Memory B cell (primary cell): ENCODE measurements around the gene GOLGA6L9.
"Not testable (repeated sequence)": the region's sequence is repeated elsewhere in the genome, so short reads cannot be mapped to it uniquely, and the experiment has no call there.

ENCODE experiments used
- ATAC-seq: fragments of 150-1000 bp; cut with Tn5 transposase; 2 replicates; pipeline ENCODE4 v1.10.0; 2021; ENCODE audit warnings: low read depth, mild to moderate bottlenecking, moderate library complexity
- DNase-seq, 2 donors: peaks; one replicate each; pipeline ENCODE4 v3.0.0; 2022; ENCODE audit warnings: low spot score in 2 of 2
- H3K27ac Mint-ChIP-seq: one replicate; pipeline ENCODE4 v1.8.0; 2022; ENCODE audit warnings: mild to moderate bottlenecking, moderate library complexity, mixed read lengths
- H3K27me3 Mint-ChIP-seq: one replicate; pipeline ENCODE4 v1.8.0; 2022; ENCODE audit warnings: mixed read lengths
- H3K36me3 Mint-ChIP-seq: one replicate; pipeline ENCODE4 v1.8.0; 2022; ENCODE audit warnings: mild to moderate bottlenecking, mixed read lengths
- H3K4me1 Mint-ChIP-seq: one replicate; pipeline ENCODE4 v1.8.0; 2022; ENCODE audit warnings: mixed read lengths
- H3K4me3 Mint-ChIP-seq: one replicate; pipeline ENCODE4 v1.8.0; 2022; ENCODE audit warnings: mild to moderate bottlenecking, moderate library complexity, mixed read lengths
- H3K9me3 Mint-ChIP-seq: one replicate; pipeline ENCODE4 v1.8.0; 2022; ENCODE audit warnings: mixed read lengths

The GOLGA6L9 gene

DNA sequence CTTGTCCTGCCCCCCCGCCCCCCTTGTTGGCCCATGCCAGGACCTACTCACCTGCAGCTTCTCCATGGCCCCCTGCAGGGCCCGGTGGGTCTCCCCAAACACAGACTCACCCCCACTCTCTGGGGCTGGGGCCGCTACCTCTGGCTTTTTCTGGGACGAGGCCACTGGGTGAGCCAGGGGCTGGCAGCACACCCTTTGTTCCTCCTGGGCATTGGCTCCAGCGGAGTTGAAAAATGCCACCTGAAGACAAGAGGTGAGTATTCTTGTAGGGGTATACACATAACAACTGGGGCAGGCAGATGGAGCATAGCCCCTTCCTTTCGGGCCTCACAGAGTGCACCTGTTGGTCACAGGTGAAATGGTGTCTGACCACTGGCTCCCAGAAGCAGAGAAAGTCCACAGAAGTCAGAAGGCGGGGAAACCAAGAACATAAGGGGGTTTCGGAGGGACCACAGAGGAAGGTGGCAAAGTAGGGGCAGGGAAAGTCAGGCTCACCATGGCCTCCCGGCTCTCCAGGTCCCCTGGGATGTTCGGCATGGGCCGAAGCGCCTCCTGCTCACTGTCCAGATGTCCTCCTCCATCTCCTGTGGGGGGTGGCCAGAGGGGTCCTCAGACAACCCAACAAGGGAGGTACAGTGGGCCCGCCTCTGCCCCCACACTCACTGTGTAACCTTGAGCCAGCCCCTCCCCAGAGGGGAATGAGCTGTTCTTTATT is 47.9 kb downstream of the GOLGA6L9 start:
- ATAC-seq, H3K9me3 Mint-ChIP-seq, H3K27me3 Mint-ChIP-seq, H3K27ac Mint-ChIP-seq, H3K4me3 Mint-ChIP-seq, H3K4me1 Mint-ChIP-seq, DNase-seq, H3K36me3 Mint-ChIP-seq: not testable (repeated sequence)
